ENCODE data around the gene PRKCE.

The PRKCE gene

DNA sequence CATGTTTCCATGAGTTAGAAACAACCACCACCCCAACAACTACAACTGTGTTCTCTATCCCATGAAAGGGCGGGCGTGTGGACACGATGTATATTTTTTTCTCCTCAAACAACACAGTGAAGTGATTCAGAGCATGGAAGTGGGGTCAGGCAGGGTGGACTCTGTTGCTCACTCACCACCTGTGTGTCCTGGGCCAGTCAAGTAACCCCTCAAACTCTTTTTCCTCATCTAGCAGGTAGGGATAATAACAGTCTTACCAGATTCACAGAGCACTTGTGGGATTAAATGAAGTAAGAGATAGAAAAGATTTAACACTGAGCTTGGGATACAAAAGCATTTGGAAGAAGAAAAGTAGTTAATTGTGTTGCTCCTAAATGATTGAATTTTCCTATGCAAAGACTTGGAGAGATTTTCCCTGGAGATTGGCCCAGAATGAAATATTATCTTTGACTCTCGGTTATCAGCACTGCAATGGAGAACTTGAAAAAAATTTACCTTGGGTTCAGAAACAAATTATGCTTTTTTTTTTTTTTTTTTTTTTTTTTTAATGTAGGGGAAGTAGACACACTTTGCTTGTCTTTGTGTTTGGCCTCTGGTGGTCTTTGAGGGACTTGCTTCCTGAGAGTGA lies 483.9 kb downstream of the PRKCE start:
- DNase-seq, result no peak

- no peak for DNase-seq
Measured at GRCh38 chr2:46135958-46136357, 484.5 kb downstream of the PRKCE start.

GRCh38 chr2:46136481-46136880 lies 485.0 kb downstream of the PRKCE start:
- DNase-seq, result no peak

GRCh38 chr2:46136953-46137352 lies 485.5 kb downstream of the PRKCE start:
- no peak for DNase-seq

DNA sequence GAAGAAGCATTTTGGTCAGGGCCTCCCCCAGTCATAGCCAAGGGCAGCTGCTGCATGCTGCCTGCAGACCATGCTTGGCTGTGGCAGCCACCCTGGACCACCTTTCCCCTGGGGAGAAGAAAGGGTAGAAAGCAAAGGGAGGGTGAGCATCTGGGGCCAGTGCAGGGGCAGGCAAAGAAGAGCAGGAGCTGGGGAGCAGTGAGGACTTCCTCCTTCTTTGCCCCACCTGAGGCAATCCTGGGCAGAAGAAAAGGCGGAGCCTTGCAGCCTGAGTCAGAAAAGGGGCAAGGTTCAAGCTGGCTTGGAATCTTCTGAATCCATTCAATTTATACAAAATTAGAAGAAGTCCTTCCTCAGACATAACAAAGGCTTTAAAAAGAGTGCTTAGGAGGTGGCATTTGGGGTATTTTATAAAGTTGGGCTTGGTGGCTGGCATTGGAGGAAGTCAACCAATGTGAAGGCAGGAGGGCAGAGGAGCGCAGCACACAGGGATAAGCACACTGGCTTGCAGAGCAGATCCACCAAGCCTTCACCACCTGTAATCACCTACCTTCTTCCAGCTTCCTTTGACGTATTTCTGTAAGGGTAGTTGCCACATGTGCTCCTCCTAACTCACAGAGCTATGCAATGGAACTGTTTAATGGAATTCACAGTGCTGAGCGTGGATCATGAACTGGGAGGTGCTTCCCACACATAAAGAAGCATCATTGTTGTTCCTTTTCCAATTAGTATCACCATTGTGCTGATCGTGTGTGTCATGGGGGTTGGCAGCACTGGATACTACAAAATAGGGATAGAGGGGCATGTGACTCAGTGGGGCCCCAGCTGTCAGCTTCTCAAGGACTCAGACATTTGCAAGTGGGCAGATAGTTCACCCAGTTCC lies 491.3 kb downstream of the PRKCE start:
- no peak for DNase-seq

DNA sequence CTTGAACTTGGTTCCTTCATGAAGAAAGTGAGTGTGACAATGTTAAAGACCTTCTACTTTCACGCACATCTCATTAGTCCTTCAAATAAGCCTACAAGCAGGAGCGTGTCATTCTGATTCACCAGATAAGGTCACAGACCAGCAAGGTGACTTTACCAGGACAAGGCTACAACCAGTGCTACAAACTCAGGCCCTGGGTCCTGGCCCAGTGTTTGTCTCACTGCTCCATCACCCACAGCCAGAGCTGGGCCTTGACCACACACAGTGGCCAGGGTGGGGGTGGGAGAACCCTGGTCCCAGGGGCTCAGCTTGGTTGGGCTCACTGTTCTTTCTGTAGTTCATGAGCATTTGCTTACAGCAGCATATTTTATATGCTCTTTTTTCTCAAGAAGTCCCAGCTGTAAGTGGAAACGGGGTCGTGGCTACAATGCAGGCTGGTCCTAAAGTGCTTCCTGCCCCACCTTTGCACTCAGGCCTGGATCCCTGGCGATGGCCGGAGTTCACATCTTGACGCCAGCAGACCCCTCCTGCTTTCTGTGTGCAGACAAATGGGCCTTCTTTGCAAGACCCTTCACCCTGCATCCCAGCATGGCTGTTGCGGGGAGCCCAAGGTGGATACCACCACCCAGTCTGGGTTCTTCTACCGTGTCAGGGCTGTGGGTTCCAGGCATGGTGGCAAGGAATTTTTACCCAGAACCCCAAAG lies 492.1 kb downstream of the PRKCE start:
- DNase-seq, result no peak

- no peak for DNase-seq
Measured at GRCh38 chr2:46144133-46144800, 492.8 kb downstream of the PRKCE start.

DNA sequence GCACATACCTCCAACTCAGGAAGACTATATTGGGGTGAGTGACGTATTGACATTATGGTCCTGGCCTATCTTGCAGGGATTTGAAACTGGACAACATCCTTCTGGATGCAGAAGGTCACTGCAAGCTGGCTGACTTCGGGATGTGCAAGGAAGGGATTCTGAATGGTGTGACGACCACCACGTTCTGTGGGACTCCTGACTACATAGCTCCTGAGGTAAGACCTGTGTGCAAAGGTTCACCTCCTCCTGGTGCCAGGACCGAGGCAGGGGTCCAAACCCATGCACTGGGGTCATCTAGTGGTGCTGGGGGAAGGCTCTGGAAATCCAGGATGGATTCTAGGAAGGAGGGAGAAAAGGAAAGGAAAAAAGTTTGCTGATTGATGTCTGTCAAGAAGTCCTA lies 493.5 kb downstream of the PRKCE start:
- no peak for DNase-seq

GRCh38 chr2:46145840-46146239 lies 494.4 kb downstream of the PRKCE start:
- no peak for DNase-seq

DNA sequence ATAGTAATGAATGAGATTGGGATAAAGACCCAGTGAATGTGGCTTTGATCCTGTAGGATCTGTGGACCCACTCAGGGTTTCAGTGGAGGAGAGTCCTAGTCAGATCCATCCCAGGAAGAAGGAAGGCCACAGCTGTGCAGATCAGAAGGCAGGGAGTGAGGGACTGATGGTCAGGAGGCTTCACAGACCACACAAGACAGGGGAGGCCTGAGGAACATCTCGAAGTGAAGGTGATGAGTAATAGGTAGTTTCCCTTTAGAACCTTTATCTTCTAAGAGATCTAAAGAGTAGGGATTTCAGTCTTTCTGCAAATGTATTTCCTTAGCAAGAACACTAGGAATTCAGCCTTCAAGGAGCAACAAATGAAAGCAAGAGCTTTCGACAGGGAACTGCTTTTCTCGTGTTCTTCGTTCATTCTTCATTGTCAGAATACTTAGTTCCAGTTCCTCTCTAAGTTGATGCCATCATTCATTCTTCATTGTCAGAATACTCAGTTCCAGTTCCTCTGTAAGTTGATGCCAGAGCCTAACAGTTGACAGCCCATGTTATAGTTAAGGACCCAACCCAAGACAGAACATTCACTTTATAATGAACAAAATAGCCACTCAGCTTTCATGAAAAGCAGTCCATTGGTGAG lies 495.5 kb downstream of the PRKCE start:
- no peak for DNase-seq

DNA sequence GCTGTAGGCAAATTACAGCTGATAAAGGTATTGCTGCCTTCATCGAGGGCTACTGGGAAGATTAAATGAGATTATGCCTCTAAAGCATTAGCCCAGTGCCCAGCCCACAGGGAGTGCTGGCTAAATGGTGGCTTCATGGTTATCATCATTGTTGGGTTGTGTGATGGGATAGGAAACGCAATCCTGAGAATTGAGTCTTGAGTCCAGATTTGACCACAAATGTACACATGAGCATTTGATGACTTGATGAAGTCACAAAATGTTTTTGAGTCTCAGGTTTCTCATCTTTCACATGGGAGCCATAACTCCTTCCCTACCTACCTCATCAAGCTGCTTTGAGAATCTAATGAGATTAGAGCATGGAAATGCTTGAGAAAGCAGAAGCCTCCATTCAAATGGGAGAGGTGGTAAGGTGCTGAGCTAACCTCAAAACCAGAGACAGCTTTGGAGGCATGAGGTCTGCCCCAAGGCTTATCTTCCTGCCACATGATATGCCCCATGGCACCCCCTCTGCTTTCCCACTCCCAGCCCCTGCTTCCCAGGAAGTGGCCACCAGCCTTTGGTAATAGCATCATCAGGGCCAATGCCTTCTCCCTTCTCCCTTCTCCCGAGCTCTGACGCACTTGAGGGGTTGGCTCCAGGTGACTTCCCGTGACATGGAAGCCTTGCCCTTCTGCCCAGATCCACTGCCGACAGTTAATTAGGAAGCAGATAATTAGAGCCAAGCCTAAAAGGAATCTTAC lies 496.3 kb downstream of the PRKCE start:
- no peak for DNase-seq

- DNase-seq, result no peak
Measured at GRCh38 chr2:46148369-46148736, 496.9 kb downstream of the PRKCE start.

GRCh38 chr2:46150445-46150955 lies 499.0 kb downstream of the PRKCE start:
- DNase-seq, result no peak

GRCh38 chr2:46151577-46151976 lies 500.1 kb downstream of the PRKCE start:
- no peak for DNase-seq

DNA sequence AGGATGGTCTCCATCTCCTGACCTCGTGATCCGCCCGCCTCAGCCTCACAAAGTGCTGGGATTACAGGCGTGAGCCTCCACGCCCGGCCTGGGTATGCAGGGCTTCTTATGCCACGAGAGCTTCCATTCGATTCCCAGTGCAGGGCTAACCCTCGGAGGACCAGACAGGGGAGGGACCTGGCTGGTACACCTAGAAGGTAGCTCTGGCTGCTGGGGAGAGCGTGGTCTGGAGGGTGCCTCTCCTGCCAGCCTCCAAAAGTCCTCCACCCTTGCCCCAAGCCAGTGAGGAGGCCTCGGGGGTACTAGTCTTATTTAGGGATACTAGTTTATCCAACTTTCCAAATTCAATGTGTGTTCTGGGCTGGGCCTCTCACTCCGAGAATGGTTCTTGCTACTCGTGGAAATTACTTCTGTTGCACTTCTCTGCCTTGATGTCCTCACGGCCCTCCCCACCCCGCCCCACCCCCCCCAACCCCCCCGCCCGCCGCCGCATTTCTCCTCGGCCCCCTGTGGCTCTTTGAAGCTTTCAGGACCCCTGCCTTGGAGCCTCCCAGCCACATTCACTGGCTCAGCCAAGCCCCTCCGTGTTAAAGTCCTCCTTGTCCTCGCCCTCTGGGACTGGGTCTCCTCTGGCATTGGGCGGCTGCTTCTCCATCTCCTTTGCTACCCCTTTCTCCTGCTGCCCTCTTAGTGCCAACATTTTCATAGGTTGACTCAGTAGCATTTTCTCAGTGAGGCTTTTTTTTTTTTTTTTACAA lies 502.7 kb downstream of the PRKCE start:
- no peak for DNase-seq

- no peak for DNase-seq
Measured at GRCh38 chr2:46157072-46157965, 505.8 kb downstream of the PRKCE start.

- no peak for DNase-seq
Measured at GRCh38 chr2:46157966-46158310, 506.5 kb downstream of the PRKCE start.

DNA sequence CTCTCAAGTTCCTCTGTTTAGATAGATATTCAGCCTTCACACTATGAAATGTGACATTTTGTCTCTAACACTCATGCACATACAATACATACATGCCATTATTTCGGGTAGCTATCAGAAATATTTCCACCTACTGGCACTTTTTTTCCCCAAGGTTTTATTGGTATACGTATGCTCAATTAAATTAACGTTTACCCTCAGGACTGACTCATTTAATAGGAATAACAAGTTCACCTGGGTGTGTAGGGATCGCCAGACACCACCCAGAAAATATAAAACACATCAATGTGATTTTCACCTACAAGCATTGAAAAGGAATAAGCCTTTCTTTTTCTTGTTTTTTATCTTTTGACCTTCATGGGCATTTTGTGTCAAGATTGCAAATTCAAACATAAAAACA lies 507.2 kb downstream of the PRKCE start:
- no peak for DNase-seq

- no peak for DNase-seq
Measured at GRCh38 chr2:46160326-46160725, 508.9 kb downstream of the PRKCE start.

GRCh38 chr2:46161315-46161714 lies 509.8 kb downstream of the PRKCE start:
- DNase-seq, result no peak
